Measurements from ENCODE around the gene FIG4.

DNA sequence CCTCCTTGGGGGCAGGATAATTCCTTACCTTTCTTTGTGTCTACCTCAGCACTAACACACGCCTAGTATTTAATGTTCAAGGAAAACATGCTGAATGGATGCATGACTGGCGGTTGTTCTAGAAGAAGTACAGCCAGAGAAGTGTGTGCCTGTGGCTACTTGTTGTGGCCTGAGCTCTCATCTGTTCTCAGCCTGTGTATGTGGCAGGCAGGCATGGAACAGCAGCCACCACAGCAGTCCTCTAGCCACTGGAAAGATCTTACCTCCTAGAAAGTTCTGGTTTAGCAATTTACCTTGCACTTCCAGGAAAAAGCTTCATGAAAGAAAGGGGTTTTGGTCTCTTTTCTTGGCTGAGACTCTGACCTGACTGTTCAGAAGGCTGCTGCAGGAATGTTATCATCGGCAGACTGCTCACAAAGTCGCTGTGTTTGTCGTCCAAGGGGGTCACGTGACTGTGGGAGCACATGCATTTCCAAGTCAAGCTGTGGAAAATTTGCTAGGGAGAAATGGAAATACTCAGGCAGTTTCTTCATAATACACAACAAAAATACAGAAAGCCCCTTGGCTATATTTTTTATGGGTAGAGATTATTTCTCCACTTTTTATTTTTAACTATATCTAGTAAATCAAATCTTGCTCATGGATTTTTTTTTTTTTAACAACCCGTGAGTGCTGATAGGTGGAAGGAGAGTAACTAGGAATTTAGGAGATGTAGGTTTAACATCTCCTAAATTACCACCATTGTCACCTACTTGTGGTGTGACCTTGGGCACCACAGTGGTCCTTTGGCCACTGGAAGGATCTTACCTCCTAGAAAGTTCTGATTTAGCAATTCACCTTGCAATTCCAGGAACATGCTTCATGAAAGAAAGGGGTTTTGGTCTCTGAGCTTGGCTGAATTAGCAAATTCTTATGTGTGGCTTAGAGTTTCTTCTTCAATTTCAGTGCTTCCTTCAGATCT lies 176.2 kb downstream of the FIG4 start:
- TF ChIP-seq FOXS1 (CRISPR knock-in tag; IDR thresholded peaks at IDR 0.05) (no peak), SMC3 (IDR thresholded peaks at IDR 0.05) (no peak), CBX2 (IDR thresholded peaks at IDR 0.05; ENCODE audit: borderline replicate concordance, low read depth) (no peak), EP300 (IDR thresholded peaks at IDR 0.05) (no peak), POLR2A (IDR thresholded peaks at IDR 0.05; ENCODE audit: low read length) (no peak)
- TF ChIP-seq, protein P1, sequence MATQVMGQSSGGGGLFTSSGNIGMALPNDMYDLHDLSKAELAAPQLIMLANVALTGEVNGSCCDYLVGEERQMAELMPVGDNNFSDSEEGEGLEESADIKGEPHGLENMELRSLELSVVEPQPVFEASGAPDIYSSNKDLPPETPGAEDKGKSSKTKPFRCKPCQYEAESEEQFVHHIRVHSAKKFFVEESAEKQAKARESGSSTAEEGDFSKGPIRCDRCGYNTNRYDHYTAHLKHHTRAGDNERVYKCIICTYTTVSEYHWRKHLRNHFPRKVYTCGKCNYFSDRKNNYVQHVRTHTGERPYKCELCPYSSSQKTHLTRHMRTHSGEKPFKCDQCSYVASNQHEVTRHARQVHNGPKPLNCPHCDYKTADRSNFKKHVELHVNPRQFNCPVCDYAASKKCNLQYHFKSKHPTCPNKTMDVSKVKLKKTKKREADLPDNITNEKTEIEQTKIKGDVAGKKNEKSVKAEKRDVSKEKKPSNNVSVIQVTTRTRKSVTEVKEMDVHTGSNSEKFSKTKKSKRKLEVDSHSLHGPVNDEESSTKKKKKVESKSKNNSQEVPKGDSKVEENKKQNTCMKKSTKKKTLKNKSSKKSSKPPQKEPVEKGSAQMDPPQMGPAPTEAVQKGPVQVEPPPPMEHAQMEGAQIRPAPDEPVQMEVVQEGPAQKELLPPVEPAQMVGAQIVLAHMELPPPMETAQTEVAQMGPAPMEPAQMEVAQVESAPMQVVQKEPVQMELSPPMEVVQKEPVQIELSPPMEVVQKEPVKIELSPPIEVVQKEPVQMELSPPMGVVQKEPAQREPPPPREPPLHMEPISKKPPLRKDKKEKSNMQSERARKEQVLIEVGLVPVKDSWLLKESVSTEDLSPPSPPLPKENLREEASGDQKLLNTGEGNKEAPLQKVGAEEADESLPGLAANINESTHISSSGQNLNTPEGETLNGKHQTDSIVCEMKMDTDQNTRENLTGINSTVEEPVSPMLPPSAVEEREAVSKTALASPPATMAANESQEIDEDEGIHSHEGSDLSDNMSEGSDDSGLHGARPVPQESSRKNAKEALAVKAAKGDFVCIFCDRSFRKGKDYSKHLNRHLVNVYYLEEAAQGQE (IDR thresholded peaks at IDR 0.05) = no peak
- TF ChIP-seq, protein P2, sequence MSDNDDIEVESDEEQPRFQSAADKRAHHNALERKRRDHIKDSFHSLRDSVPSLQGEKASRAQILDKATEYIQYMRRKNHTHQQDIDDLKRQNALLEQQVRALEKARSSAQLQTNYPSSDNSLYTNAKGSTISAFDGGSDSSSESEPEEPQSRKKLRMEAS (IDR thresholded peaks at IDR 0.05) = no peak
- TF ChIP-seq, protein P3, sequence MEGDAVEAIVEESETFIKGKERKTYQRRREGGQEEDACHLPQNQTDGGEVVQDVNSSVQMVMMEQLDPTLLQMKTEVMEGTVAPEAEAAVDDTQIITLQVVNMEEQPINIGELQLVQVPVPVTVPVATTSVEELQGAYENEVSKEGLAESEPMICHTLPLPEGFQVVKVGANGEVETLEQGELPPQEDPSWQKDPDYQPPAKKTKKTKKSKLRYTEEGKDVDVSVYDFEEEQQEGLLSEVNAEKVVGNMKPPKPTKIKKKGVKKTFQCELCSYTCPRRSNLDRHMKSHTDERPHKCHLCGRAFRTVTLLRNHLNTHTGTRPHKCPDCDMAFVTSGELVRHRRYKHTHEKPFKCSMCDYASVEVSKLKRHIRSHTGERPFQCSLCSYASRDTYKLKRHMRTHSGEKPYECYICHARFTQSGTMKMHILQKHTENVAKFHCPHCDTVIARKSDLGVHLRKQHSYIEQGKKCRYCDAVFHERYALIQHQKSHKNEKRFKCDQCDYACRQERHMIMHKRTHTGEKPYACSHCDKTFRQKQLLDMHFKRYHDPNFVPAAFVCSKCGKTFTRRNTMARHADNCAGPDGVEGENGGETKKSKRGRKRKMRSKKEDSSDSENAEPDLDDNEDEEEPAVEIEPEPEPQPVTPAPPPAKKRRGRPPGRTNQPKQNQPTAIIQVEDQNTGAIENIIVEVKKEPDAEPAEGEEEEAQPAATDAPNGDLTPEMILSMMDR (IDR thresholded peaks at IDR 0.05) = no peak
- TF ChIP-seq, protein P4, sequence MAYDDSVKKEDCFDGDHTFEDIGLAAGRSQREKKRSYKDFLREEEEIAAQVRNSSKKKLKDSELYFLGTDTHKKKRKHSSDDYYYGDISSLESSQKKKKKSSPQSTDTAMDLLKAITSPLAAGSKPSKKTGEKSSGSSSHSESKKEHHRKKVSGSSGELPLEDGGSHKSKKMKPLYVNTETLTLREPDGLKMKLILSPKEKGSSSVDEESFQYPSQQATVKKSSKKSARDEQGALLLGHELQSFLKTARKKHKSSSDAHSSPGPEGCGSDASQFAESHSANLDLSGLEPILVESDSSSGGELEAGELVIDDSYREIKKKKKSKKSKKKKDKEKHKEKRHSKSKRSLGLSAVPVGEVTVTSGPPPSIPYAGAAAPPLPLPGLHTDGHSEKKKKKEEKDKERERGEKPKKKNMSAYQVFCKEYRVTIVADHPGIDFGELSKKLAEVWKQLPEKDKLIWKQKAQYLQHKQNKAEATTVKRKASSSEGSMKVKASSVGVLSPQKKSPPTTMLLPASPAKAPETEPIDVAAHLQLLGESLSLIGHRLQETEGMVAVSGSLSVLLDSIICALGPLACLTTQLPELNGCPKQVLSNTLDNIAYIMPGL (CRISPR knock-in tag; IDR thresholded peaks at IDR 0.05; ENCODE audit: borderline replicate concordance) = no peak

Data from A549 (cell line).